Colonic mucosa (tissue), 4 donors: ENCODE data around the gene ITPR3. TPM values are rescaled to one million over a fixed set of nuclear protein-coding genes. Genes with fewer than 3 reads are reported as not detected.
A peak's percentile ranks its signal among the peaks of the same experiment; 100 is the strongest.

Source experiments
- DNase-seq: peaks from one replicate; pipeline ENCODE4 v3.0.0-alpha.2; 2020
- H3K27ac ChIP-seq: fragments of 200-600 bp; one replicate; pipeline ENCODE4 v1.8.0; 2021
- H3K27me3 ChIP-seq: fragments of 200-600 bp; one replicate; pipeline ENCODE4 v1.8.0; 2021
- H3K36me3 ChIP-seq: fragments of 200-600 bp; one replicate; pipeline ENCODE4 v1.8.0; 2021
- H3K4me1 ChIP-seq: fragments of 200-600 bp; one replicate; pipeline ENCODE4 v1.8.0; 2021; ENCODE audit warnings: mild to moderate bottlenecking
- H3K4me3 ChIP-seq: fragments of 200-600 bp; one replicate; pipeline ENCODE4 v1.8.0; 2021
- H3K9ac ChIP-seq, 2 donors: one replicate each; pipeline ENCODE4 v1.7.0; 2013; ENCODE audit warnings: control low read depth in 2 of 2, low read depth in 2 of 2, low read length in 2 of 2
- H3K9me3 ChIP-seq: fragments of 200-600 bp; one replicate; pipeline ENCODE4 v1.8.0; 2021
- CTCF ChIP-seq: fragments of 200-600 bp; IDR thresholded peaks from one replicate; pipeline ENCODE4 v1.8.0; 2022; ENCODE audit warnings: antibody characterized with exemption, mild to moderate bottlenecking
- intact Hi-C: fragments of 100-400 bp; cut with DNase I; formaldehyde crosslinking; loops from one replicate; pipeline ENCODE4 v1.14.1; 2022
- total RNA-seq, 2 donors: library from RNA; stranded (reverse); fragmentation: NEBNext Ultra II Directional in 1 of 2; extraction: Animal tissue kit (Norgen Biotek cat#: 25700) in 1 of 2; gene quantifications; one replicate each; pipeline ENCODE4 v1.2.1, GENCODE V29; 2021
- donor health status: healthy.
- donor health status: DM: no; HTN: no; CAD: no.
- donor health status: DM: no; HTN: no; CAD: no.

ITPR3 gene
- total RNA-seq, 2 donors from 2014 or later, result 86.2 to 119 TPM

GRCh38 chr6:33631971-33632557 lies 10.9 kb downstream of the ITPR3 start:
- TF ChIP-seq CTCF, result no peak
- Histone ChIP-seq H3K4me1 (peaks cover 34% of the 10 kb centered on the region), H3K27ac (no peak overlapping the region), H3K9me3 (no peaks in the 10 kb centered on the region), H3K4me3 (no peak overlapping the region), H3K27me3 (no peaks in the 10 kb centered on the region), H3K9ac (peak overlapping the region in 1 of 2 donors; percentile 23), H3K36me3 (no peaks in the 10 kb centered on the region)
- intact Hi-C loops, result no loop called here
- no peak for DNase-seq

- H3K9me3 ChIP-seq, result no peaks in the 10 kb centered on the region
- peak; percentile 48 for TF ChIP-seq CTCF
- no peaks in the 10 kb centered on the region for H3K36me3 ChIP-seq
- peak overlapping the region; percentile 6 for H3K27ac ChIP-seq
- H3K9ac ChIP-seq, result peak overlapping the region in 1 of 2 donors; percentile 61
- H3K4me3 ChIP-seq, result peak overlapping the region; percentile 29
- H3K27me3 ChIP-seq, result no peaks in the 10 kb centered on the region
- intact Hi-C loops, result no loop called here
- peaks cover 32% of the 10 kb centered on the region for H3K4me1 ChIP-seq
- DNase-seq, result peak; percentile 72
Measured at GRCh38 chr6:33632558-33633039, 11.5 kb downstream of the ITPR3 start.

- peak overlapping the region; percentile 6 for H3K27ac ChIP-seq
- no peaks in the 10 kb centered on the region for H3K9me3 ChIP-seq
- H3K36me3 ChIP-seq, result no peaks in the 10 kb centered on the region
- H3K4me3 ChIP-seq, result peak overlapping the region; percentile 29
- DNase-seq, result no peak
- peak overlapping the region; percentile 37 to 61 for H3K9ac ChIP-seq
- H3K27me3 ChIP-seq, result no peaks in the 10 kb centered on the region
- TF ChIP-seq CTCF, result no peak
- intact Hi-C loops, result no loop called here
- H3K4me1 ChIP-seq, result peaks cover 27% of the 10 kb centered on the region
Measured at GRCh38 chr6:33633084-33633461, 12.0 kb downstream of the ITPR3 start.

- TF ChIP-seq CTCF, result no peak
- Histone ChIP-seq H3K27ac (peak overlapping the region; percentile 6), H3K27me3 (no peaks in the 10 kb centered on the region), H3K4me3 (peak overlapping the region; percentile 37), H3K9ac (peak overlapping the region; percentile 16 to 61), H3K9me3 (no peaks in the 10 kb centered on the region), H3K4me1 (peaks cover 22% of the 10 kb centered on the region), H3K36me3 (no peaks in the 10 kb centered on the region)
- peak; percentile 76 for DNase-seq
- intact Hi-C loops, result no loop called here
Measured at GRCh38 chr6:33633462-33634158, 12.5 kb downstream of the ITPR3 start.

GRCh38 chr6:33634161-33634727 lies 13.1 kb downstream of the ITPR3 start:
- no peak for DNase-seq
- H3K4me3 ChIP-seq, result peak overlapping the region; percentile 37
- intact Hi-C loops, result no loop called here
- H3K9ac ChIP-seq, result peak overlapping the region; percentile 13 to 16
- H3K27ac ChIP-seq, result no peak overlapping the region
- peaks cover 19% of the 10 kb centered on the region for H3K4me1 ChIP-seq
- H3K27me3 ChIP-seq, result no peaks in the 10 kb centered on the region
- H3K9me3 ChIP-seq, result no peaks in the 10 kb centered on the region
- H3K36me3 ChIP-seq, result no peaks in the 10 kb centered on the region
- TF ChIP-seq CTCF, result no peak
